NOMO-1 treated with dmso at 0.1 percent for 144 hours (cell line): Measurements from ENCODE around the gene EYS.

Experiments
- DNase-seq: peaks from one replicate; lab custom pipeline; 2025; ENCODE audit not compliant: unreplicated experiment; lab: John Stamatoyannopoulos, UW

Gene EYS

GRCh38 chr6:64736421-64736950 lies 970.5 kb downstream of the EYS start:
- DNase-seq: no peak

DNA sequence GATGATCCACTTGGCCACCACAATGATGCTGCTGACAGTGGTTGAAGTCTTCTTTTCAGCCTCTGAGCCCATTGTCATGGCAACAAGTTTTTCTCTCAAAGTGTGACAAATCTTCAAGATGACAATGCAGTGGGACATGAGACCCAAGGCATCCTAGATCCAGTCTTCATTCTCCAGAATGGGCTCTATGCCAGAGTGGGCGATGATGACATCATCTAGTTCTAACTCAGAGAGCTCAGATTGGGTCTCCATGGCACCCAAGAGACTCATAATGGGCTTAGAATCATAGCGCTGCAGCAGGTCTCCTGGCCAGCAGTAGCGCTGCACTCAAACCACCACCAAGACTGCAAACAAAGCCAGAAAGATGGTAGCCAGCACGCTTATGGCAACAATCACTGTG lies 973.6 kb downstream of the EYS start:
- no peak for DNase-seq

DNA sequence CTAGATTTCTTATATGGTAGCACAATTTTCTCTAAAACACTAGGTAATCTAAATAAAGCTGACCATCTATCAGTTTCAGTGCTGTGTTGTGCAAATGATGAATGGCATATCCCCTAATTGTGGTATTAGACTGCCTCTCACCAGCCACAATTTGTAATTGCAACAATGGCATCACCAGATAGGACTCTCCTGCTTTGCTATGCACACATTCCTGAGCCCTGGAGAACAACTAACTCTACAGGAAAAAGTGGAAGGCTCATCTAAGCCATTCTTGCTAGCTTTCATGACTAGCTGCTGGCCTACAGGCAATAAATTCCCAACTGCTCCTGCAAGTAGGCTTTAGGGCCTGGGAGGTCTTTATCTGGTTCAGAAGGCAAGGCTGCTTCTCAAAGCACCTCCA lies 974.1 kb downstream of the EYS start:
- DNase-seq: no peak

DNA sequence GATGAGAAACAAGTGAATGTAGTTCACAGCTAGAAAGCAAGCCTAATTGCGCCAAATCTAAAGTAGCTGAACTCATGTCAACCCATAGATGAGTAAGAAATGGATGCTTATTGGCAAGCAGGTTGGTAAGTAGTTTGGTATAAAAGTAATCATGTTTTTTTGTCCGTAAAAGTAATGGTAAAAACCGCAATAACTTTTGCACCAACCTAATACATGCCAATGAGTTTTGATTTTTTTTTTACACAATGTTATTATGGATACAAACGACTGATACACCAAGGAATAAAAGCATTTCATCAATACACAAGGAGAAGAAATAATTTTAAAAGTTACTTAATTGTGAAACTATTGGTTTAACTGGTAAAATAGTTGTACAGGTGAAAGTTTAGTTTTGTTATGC lies 977.5 kb downstream of the EYS start:
- DNase-seq: no peak

- no peak for DNase-seq
These were observed 980.0 kb downstream of the EYS start for GRCh38 chr6:64727075-64727474.

- no peak for DNase-seq
These were observed 982.9 kb downstream of the EYS start for GRCh38 chr6:64724091-64724490.

DNA sequence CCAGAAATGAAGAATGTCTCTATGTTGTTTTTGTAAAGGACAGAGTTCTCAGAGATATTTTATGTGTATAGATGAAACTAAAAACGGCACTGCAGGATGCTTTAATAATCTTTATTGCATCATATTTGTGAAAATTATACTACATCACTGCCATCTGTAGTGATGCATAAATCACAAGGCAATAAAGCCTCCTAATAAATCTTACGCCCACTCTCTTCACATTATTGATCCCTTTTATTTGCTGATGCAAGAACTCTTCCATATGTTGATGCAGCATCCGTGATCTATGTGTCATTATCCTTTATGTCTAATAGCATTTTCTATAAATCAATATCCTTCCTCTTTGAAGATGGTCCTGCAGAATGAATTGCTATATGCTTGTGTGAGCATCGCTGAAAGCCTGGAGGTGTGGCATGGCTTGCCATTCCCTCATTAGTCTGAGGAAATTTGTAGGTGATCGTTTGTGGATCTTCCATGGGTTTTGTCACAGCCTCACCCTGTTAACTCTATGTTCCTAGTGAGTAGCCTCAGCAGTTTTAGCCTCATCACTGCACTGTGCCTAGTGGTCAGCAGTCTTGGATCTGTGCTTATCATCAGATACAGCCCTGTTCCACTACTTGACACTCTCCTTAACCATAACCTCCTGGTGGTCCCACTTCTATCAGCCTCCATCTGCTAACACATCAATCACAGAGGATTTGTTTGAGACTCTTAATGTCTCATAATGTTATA lies 983.5 kb downstream of the EYS start:
- DNase-seq: no peak

GRCh38 chr6:64721865-64722264 lies 985.2 kb downstream of the EYS start:
- DNase-seq: no peak

DNA sequence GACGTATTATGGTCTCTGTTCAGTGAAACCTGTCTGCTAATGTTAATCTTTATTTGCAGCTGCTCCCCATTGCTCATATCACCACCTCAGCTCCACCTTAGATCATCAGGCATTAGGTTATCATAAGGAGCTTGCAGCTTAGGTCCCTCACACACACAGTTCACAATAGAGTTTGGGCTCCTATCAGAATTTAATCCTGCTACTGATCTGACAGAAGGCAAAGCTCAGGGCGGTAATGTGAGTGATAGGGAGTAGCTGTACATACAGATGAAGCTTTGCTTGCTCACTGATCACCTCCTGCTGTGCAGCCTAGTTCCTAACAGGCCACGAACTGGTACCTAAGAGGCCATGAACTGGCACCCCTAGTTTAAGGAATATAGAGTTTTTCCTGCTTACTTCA lies 989.7 kb downstream of the EYS start:
- DNase-seq: no peak

DNA sequence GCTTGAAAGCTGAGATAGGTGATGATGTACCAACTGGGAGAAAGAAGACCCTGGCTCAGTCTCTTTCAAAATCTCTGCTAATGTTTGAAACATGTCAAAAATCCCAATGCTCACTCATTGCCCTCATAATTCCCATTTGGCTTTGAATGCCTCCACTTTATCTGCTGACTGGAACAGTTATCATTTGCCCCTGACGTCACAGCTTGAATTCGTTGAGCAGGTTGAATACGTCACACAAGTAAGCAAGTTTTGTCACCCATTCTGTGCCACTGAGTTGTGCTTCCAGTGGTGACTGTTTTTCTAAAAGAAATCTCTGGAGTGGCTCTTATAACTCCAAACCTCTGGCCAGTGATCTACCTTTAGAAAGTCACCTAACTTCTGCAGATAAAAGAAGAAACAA lies 991.4 kb downstream of the EYS start:
- no peak for DNase-seq

GRCh38 chr6:64714073-64714472 lies 993.0 kb downstream of the EYS start:
- DNase-seq: no peak

GRCh38 chr6:64713175-64713574 lies 993.9 kb downstream of the EYS start:
- DNase-seq: no peak

DNA sequence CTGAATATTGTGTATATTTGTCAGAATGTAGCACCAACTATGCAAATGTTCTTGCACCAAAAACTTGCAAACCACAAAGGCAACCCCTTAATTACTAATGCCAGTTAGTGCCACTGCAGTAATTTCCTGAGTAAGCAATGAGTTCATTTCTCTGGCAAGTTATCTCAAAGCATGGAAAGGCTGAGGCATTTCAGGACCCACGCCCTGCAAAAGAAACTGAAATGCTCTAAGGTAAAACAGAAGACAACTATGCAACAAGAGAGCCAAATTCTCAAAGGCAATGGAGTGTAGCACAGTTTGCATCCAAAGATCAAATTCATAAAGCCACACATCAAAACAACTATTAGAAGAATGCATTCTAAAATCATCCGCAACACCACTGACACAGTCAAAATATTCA lies 994.4 kb downstream of the EYS start:
- DNase-seq: no peak

DNA sequence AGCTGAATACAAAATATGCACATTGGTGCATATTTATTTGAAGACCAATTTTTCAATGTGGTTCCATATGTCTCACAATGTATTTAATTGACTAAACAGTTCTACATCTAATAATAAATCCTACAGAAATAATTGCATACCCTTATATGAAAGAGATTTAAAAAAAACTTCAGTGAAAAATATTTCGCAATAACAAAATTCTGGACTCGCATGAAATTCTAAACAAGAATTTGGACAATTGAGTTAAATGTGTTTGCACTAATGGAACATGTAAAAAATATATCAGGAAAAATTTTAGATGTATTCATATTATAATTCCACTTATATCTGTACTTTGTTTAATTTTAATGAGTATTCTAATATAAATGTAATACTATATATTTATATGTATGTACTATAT lies 1003.1 kb downstream of the EYS start:
- DNase-seq: no peak

GRCh38 chr6:64696053-64696452 lies 1011.0 kb downstream of the EYS start:
- no peak for DNase-seq

- no peak for DNase-seq
These were observed 1012.7 kb downstream of the EYS start for GRCh38 chr6:64694356-64694755.

DNA sequence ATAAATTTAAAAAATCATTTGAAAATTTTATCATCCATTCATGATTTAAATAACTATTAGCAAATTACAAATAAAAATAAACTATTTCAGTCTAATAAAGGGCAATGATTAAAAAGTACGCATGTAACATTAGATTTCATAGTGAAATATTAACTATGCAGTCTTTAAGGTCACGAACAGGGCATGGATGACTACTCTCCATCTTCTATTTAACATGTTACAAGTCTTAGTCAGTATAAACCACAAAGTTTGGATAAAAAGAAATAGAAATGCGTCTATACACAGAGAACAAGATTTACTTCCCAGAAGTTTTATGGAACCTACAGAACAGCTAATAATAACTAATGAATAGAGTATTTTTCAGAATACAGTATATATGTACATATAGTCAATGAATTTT lies 1016.0 kb downstream of the EYS start:
- DNase-seq: no peak

DNA sequence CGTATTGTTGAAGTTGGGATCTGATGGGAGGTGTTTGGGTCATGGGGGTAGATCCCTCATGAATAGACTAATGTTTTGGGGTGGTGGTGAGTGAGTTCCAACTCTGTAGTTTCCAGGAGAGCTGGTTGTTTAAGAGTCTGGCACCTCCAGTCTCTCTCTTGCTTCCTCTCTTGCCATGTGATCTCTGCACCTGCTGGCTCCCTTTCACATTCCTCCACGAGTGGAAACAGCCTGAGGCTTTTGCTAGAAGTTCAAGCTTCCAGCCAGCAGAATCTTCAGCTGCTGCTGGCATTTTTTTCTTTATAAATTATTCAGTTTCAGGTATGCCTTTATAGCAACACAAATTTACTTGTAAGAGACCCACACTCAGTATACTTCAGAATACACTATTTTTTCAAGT lies 1021.6 kb downstream of the EYS start:
- no peak for DNase-seq

DNA sequence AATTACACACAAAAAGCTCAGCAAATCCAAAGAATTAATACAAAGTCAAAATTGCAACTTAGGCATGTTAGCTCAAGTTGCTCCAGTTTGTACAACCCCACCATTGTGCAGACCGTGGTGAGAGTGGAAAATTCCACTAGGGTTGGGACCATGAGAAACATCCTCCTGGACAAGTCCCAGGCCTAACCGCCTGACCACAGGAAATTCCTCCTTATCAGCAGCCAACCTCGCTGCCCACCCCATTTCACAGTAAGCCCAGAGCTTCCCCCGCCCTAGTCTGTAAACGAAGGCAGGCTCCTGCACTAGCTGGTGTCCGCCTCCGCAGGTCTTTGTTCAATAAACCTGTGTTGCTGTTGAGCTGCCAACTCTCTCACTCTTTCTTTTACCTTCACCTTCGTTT lies 1023.3 kb downstream of the EYS start:
- no peak for DNase-seq

DNA sequence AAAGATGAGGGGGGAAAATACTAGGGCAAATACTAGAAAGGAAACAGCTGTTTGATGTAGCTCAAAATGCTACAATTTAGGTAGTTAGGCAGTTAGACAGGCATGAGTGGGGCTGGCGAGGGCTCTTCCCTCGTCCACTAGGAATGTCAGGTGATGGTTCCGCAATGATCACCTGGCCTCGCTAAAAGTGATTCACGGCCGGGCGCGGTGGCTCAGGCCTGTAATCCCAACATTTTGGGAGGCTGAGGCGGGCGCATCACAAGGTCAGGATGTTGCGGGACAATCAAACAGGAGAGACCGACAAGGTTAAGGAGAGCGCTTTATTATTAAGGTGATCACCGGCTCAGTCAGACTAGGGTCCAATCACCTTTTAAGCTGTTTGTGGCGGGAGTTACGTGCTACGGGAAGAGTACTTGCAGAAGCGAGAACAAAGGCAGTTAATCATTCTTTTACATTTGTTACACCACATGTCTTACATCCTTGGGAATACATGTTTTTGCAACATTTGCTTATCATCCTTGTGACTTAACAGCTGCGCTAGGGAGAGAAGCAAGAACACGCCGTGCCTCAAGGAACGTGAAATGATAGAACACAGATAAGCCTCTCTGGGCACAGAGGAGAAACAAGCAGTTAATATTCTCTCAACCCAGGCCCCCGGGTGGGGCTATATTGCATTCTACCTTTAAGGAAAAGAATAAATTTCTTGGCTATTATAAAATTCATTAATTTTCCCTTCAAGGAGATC lies 1025.4 kb downstream of the EYS start:
- no peak for DNase-seq

DNA sequence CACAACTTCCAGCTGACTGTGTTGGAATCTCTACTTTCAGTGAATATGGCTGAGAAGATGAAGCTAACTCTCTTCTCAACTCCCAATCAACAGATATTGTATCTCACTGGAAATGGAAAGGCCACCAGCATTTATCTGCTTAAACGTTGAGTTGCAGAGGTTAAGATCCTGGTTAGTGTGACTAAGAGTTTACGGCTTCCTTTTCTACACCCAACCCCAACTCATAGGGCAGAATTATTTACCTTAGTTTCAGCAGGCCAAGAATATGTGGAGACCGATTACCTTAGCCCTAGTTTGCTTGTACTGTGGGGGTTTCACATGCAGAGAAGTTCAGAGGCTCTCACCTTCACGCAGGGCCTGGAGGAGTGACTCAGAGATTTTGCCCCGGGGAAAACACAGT lies 1026.6 kb downstream of the EYS start:
- DNase-seq: no peak

GRCh38 chr6:64679416-64679815 lies 1027.6 kb downstream of the EYS start:
- DNase-seq: no peak

DNA sequence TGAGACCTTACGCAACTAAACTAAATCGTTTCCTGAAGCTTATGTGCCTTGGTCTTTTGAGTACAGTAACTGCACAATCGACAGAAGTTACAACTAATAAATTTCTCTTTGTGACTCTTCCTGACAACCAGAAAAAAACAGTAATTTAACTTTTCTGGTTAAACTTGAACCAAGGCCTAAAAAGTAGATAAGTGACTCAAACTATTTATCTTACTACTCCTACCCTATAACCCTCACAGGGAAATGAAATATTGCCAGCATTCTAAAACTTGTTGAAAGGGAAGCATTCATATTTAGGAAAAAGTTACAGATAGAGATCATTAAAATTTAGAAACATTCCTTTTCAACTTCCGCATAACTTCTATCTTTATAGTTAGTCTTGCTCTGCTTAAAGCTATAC lies 1034.4 kb downstream of the EYS start:
- DNase-seq: peak; percentile 46
